Progenitor cell of endocrine pancreas (in vitro differentiated cells): ENCODE results near the gene ADSS1. TPM values are rescaled to one million over a fixed set of nuclear protein-coding genes. Genes with fewer than 3 reads are reported as not detected.

Source experiments
- DNase-seq: peaks from one replicate; pipeline ENCODE4 v3.0.0; 2021; ENCODE audit warnings: low spot score; ENCODE audit not compliant: unreplicated experiment
- H3K27ac Mint-ChIP-seq: 2 replicates; pipeline ENCODE4 v1.8.0; 2021; ENCODE audit warnings: mild to moderate bottlenecking, moderate library complexity, mixed read lengths
- H3K27me3 Mint-ChIP-seq: 2 replicates; pipeline ENCODE4 v1.8.0; 2021; ENCODE audit warnings: mixed read lengths
- H3K36me3 Mint-ChIP-seq: 2 replicates; pipeline ENCODE4 v1.8.0; 2022; ENCODE audit warnings: mixed read lengths; ENCODE audit not compliant: insufficient read depth
- H3K4me1 Mint-ChIP-seq: 2 replicates; pipeline ENCODE4 v1.8.0; 2021; ENCODE audit warnings: low read depth, mixed read lengths
- H3K4me3 Mint-ChIP-seq: 2 replicates; pipeline ENCODE4 v1.8.0; 2021; ENCODE audit warnings: low read depth, mild to moderate bottlenecking, moderate library complexity, mixed read lengths
- H3K9me3 Mint-ChIP-seq: 2 replicates; pipeline ENCODE4 v1.8.0; 2021; ENCODE audit warnings: low read depth, mixed read lengths
- total RNA-seq: library from RNA; stranded (reverse); gene quantifications from 2 replicates; pipeline ENCODE4 v1.2.1, GENCODE V29; 2021
- TF ChIP-seq, protein P1 (sequence below): fragments of 200-600 bp; sonication (generic); IDR thresholded peaks from one replicate; pipeline ENCODE4 v1.5.0; 2021; ENCODE audit warnings: antibody characterized with exemption, mild to moderate bottlenecking; ENCODE audit not compliant: unreplicated experiment

Gene ADSS1
- total RNA-seq, 1 donor from 2014 or later = 8.9 TPM

DNA sequence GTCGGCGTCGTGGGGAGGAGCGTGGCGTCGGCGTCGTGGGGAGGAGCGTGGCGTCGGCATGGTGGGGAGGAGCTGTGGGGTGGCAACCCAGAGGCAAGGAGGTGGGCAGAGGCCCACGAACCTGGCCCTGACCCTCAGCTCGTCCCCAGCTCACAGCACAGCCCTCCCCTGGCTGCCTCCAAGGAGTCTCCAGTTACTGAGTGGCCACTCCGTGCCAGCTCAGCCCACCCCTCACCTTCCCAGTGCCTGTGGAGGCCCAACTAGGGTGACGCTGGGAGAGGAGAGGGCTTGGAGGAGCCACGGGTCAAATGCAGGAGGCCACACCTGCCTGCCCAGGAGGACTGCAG, 5.8 kb downstream of the ADSS1 start:
- H3K27ac Mint-ChIP-seq = no peak overlapping the region
- no peak overlapping the region for H3K4me3 Mint-ChIP-seq
- TF ChIP-seq, protein P1, sequence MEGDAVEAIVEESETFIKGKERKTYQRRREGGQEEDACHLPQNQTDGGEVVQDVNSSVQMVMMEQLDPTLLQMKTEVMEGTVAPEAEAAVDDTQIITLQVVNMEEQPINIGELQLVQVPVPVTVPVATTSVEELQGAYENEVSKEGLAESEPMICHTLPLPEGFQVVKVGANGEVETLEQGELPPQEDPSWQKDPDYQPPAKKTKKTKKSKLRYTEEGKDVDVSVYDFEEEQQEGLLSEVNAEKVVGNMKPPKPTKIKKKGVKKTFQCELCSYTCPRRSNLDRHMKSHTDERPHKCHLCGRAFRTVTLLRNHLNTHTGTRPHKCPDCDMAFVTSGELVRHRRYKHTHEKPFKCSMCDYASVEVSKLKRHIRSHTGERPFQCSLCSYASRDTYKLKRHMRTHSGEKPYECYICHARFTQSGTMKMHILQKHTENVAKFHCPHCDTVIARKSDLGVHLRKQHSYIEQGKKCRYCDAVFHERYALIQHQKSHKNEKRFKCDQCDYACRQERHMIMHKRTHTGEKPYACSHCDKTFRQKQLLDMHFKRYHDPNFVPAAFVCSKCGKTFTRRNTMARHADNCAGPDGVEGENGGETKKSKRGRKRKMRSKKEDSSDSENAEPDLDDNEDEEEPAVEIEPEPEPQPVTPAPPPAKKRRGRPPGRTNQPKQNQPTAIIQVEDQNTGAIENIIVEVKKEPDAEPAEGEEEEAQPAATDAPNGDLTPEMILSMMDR = no peak
- H3K27me3 Mint-ChIP-seq = peaks cover 14% of the 10 kb centered on the region
- peaks cover 3% of the 10 kb centered on the region for H3K4me1 Mint-ChIP-seq
- DNase-seq = no peak
- H3K36me3 Mint-ChIP-seq = no peaks in the 10 kb centered on the region
- H3K9me3 Mint-ChIP-seq = no peaks in the 10 kb centered on the region

DNA sequence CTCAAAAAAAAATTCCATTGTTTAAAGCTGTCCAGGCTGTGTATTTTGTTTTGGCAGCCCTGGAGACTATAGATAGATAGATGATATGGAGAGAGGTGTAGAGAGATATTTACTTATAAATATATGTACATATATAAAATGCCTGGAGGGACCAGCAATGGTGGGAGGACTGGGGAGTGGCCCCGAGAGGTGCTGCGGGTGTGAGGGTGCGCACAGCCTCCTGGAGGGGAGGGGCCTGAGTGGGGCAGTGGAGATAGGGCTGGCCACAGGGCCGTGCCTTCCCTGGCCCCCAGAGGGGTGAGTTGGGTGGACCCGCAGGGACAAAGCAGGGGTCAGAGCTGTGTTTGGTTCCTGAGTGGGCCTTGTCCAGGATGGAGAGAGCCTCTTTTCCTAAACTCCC, 6.5 kb downstream of the ADSS1 start:
- TF ChIP-seq, protein P1 = no peak
- Mint-ChIP-seq H3K36me3 (no peaks in the 10 kb centered on the region), H3K27me3 (peaks cover 14% of the 10 kb centered on the region), H3K4me3 (no peak overlapping the region), H3K9me3 (no peaks in the 10 kb centered on the region), H3K4me1 (peaks cover under 1% of the 10 kb centered on the region), H3K27ac (no peak overlapping the region)
- DNase-seq = no peak

DNA sequence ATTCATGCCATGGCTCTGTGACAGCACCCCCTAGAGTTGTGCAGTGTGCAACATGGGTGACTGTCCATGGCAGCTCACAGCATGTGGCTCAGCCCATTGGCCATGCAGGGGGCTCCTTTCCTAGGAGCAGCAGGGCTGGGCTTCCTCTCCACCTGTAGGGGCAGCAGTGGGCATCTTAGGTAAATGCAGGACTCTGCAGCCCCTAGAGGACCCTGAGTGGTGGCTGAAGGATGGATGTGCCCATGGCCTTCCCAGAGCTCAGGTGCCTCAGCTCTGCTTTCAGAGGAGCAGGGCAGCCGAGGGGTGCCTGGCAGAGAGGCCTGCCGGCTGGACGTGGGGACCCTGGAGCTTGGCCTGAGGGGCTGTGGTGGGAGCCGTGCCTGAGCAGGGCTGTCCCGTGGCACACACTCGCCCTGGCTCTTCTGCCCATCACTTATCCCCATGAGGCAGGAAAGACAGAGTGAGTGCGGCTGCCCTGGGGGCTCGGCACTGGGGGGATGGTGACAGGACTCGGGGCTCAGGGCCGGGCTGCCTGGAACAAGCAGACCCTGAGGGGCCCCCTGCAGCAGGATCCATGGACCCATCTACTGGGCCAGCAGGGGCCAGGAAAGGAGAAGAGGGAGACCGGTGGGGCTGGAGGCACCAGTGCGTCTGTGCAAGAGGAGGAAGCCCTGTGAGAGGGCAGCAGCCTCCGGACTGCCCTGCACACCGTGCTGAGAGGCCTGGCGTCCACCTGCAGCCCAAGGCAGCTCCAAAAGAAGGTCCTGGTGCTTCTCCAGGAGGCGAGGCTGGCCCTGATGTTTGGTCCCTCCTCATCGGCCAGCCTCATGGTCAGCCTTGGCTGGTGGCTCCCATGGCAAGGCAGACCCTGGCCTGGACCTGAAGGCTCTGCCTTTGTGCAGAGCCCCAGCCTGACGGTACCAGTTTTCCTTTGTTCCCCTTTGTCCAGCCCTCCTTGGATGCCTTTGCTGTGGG, 7.6 kb downstream of the ADSS1 start:
- TF ChIP-seq, protein P1 = peak; percentile 57
- DNase-seq = no peak
- H3K36me3 Mint-ChIP-seq = no peaks in the 10 kb centered on the region
- H3K9me3 Mint-ChIP-seq = no peaks in the 10 kb centered on the region
- no peak overlapping the region for H3K4me3 Mint-ChIP-seq
- no peaks in the 10 kb centered on the region for H3K4me1 Mint-ChIP-seq
- peaks cover 14% of the 10 kb centered on the region for H3K27me3 Mint-ChIP-seq
- H3K27ac Mint-ChIP-seq = no peak overlapping the region

DNA sequence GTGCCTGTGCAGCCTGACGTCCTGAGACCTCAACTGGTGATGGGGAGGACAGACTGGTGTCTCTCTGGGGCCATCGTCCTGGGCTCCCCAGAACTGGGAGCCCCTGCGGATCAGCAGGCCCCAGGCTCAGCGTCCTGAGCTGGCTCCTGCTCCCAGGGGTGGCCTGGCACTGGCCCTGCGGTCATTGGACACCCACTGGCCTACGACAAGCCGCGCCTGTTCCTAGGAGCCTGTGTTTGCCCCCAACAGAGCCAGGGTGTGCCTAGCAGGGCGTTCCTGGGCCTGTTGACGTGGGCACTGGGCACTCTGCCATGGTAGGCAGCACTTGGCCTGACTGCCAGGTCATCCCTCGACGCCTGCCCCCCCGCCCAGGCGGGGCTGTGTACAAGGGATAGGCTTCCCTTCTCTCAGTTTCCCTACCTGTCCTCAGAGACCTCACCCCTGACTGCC, 8.4 kb downstream of the ADSS1 start:
- H3K4me1 Mint-ChIP-seq = no peaks in the 10 kb centered on the region
- no peak overlapping the region for H3K4me3 Mint-ChIP-seq
- H3K27me3 Mint-ChIP-seq = peaks cover 10% of the 10 kb centered on the region
- no peak for DNase-seq
- TF ChIP-seq, protein P1 = no peak
- H3K27ac Mint-ChIP-seq = no peak overlapping the region
- no peaks in the 10 kb centered on the region for H3K36me3 Mint-ChIP-seq
- no peaks in the 10 kb centered on the region for H3K9me3 Mint-ChIP-seq

DNA sequence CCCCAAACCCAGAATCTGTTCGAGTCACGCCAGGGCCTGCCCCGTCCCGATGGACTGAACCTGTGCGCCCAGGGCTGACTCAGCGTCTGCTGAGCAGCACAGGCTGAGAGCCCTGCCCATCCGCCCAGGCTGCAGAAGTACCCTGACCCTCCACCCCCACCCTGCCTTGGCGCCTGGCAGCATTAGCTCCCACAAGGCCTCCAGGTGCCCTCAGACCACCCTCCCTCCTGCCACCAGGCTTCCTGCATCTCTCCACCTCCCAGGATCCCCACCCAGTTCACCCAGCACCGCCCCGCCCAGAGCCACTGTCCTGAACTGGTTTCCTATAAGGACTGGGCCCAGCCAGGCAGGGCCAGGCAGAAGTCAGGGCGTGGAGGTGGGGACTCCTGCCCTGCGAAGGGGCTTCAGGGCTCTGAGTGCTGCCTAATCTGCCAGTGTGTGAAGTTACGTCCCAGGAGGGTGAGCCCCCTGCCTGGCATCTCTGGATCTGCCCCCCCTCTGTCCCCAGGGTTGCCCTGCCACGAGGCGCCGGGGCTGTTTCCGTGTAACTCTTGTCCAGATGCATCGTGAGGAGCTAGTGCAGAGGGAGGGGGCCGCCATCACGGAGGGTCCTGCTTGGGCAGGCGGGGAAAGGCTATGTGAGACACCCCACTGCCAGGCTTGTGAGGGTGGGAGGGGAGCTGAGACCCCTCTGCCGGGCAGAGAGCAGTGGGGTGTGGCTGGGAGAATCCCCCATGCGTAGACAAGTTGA, 9.1 kb downstream of the ADSS1 start:
- H3K4me3 Mint-ChIP-seq = no peak overlapping the region
- H3K27ac Mint-ChIP-seq = no peak overlapping the region

More for the DNA sequence above, 9.1 kb downstream of the ADSS1 start:
- Mint-ChIP-seq H3K9me3 (no peaks in the 10 kb centered on the region), H3K27me3 (peaks cover 6% of the 10 kb centered on the region), H3K4me1 (no peaks in the 10 kb centered on the region), H3K36me3 (no peaks in the 10 kb centered on the region)
- TF ChIP-seq, protein P1 = no peak
- DNase-seq = no peak
